Activated CD8-positive, alpha-beta memory T cell treated with anti-CD3 and anti-CD28 coated beads for 48 hours (primary cell): ENCODE measurements around the gene IPO11.
"Not testable (repeated sequence)": the region's sequence is repeated elsewhere in the genome, so short reads cannot be mapped to it uniquely, and the experiment has no call there.

ENCODE experiments used
- DNase-seq, 3 experiments: peaks; one replicate each; pipeline ENCODE4 v3.0.0-alpha.2; 2020; ENCODE audit warnings: low read depth in 2 of 3, low spot score in 2 of 3

Gene IPO11

GRCh38 chr5:62640446-62640845, 227.9 kb downstream of the IPO11 start:
- DNase-seq: no peak

- DNase-seq: no peak
These were observed 229.9 kb downstream of the IPO11 start for GRCh38 chr5:62642468-62642867.

- DNase-seq: no peak
These were observed 231.2 kb downstream of the IPO11 start for GRCh38 chr5:62643556-62644451.

- DNase-seq: no peak
These were observed 232.7 kb downstream of the IPO11 start for GRCh38 chr5:62645223-62645622.

- DNase-seq: no peak
These were observed 234.7 kb downstream of the IPO11 start for GRCh38 chr5:62647241-62647640.

GRCh38 chr5:62649025-62649424, 236.5 kb downstream of the IPO11 start:
- DNase-seq: no peak

GRCh38 chr5:62649476-62650113, 237.0 kb downstream of the IPO11 start:
- no peak for DNase-seq

GRCh38 chr5:62650197-62650596, 237.6 kb downstream of the IPO11 start:
- no peak for DNase-seq

GRCh38 chr5:62652225-62652624, 239.7 kb downstream of the IPO11 start:
- no peak for DNase-seq

GRCh38 chr5:62653001-62653863, 240.7 kb downstream of the IPO11 start:
- no peak for DNase-seq

- DNase-seq: no peak
These were observed 241.5 kb downstream of the IPO11 start for GRCh38 chr5:62653864-62654575.

GRCh38 chr5:62657772-62658171, 245.2 kb downstream of the IPO11 start:
- not testable (repeated sequence) for DNase-seq

GRCh38 chr5:62661126-62661525, 248.6 kb downstream of the IPO11 start:
- DNase-seq: no peak

- no peak for DNase-seq
These were observed 250.0 kb downstream of the IPO11 start for GRCh38 chr5:62662521-62662920.

- DNase-seq: no peak
These were observed 258.9 kb downstream of the IPO11 start for GRCh38 chr5:62671479-62671878.

GRCh38 chr5:62676596-62676995, 264.0 kb downstream of the IPO11 start:
- not testable (repeated sequence) for DNase-seq
